ENCODE results near the gene SGMS1.
"Not testable (repeated sequence)": the region's sequence is repeated elsewhere in the genome, so short reads cannot be mapped to it uniquely, and the experiment has no call there.

Gene SGMS1

GRCh38 chr10:50498465-50498864, 125.3 kb downstream of the SGMS1 start:
- TF ChIP-seq CTCF (IDR thresholded peaks at IDR 0.05; ENCODE audit: insufficient read depth, low read depth, low read length, missing control alignments): no peak
- no peak overlapping the region for H3K4me3 ChIP-seq (ENCODE audit: low read depth, low read length)
- DNase-seq (ENCODE audit: low read depth): peak; percentile 36

- peak; percentile 90 for DNase-seq (ENCODE audit: low read depth)
- peak overlapping the region; percentile 20 for H3K4me3 ChIP-seq (ENCODE audit: low read depth, low read length)
- TF ChIP-seq CTCF (IDR thresholded peaks at IDR 0.05; ENCODE audit: insufficient read depth, low read depth, low read length, missing control alignments): no peak
These were observed 126.0 kb downstream of the SGMS1 start for GRCh38 chr10:50497758-50498157.

- no peak for DNase-seq (ENCODE audit: low read depth)
- no peak overlapping the region for H3K4me3 ChIP-seq (ENCODE audit: low read depth, low read length)
- TF ChIP-seq CTCF (IDR thresholded peaks at IDR 0.05; ENCODE audit: insufficient read depth, low read depth, low read length, missing control alignments): no peak
These were observed 127.5 kb downstream of the SGMS1 start for GRCh38 chr10:50496228-50496627.

GRCh38 chr10:50490241-50490640, 133.5 kb downstream of the SGMS1 start:
- no peak overlapping the region for H3K4me3 ChIP-seq (ENCODE audit: low read depth, low read length)
- TF ChIP-seq CTCF (IDR thresholded peaks at IDR 0.05; ENCODE audit: insufficient read depth, low read depth, low read length, missing control alignments): no peak
- DNase-seq (ENCODE audit: low read depth): no peak

- not testable (repeated sequence) for H3K4me3 ChIP-seq (ENCODE audit: low read depth, low read length); DNase-seq (ENCODE audit: low read depth)
These were observed 139.2 kb downstream of the SGMS1 start for GRCh38 chr10:50484550-50484949.

GRCh38 chr10:50480054-50481007, 143.4 kb downstream of the SGMS1 start:
- DNase-seq (ENCODE audit: low read depth): peak; percentile 54
- no peak for TF ChIP-seq CTCF (IDR thresholded peaks at IDR 0.05; ENCODE audit: insufficient read depth, low read depth, low read length, missing control alignments)
- H3K4me3 ChIP-seq (ENCODE audit: low read depth, low read length): no peak overlapping the region

- DNase-seq (ENCODE audit: low read depth): no peak
- no peak for TF ChIP-seq CTCF (IDR thresholded peaks at IDR 0.05; ENCODE audit: insufficient read depth, low read depth, low read length, missing control alignments)
- no peak overlapping the region for H3K4me3 ChIP-seq (ENCODE audit: low read depth, low read length)
These were observed 146.2 kb downstream of the SGMS1 start for GRCh38 chr10:50477287-50478203.
